Cerebellar cortex (tissue), 1 donor: ENCODE data around the gene TRIM62.

Source experiments
- DNase-seq: peaks from one replicate; pipeline ENCODE4 v3.0.0-alpha.2; 2015; ENCODE audit warnings: low spot score

The TRIM62 gene

DNA sequence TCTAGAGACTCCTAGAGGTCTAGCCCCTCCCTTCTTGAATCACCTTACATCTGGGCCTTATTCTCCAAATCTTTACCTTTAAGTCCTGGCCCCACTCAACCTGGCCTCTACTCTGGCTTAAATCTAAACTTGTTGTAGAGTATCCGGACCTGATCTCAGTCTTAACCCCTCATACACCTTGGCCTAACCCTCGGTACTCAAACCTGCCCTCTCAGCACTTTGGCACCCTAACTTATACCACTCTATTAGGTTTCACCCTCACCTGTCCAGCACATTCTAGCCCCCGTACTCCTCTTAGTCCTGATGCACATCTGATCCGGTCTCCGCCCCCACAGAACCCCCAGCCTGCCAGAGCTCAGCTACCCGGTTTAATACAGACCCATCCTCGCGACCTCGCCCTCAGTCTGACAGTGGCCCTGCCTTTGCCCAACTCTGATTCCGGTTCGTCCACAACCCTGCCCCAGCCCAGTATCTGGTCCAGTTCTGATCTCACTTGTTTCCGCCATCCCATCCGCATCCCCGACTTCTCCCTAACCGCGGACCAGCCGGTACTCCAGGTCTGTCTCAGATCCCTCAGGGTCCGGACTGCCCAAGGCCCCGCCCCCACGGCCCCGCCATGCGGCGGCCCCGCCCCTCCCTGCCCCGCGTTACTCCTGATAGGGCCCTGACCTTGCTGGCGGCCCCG is 1.5 kb downstream of the TRIM62 start:
- peak; percentile 93 for DNase-seq

GRCh38 chr1:33178836-33179439 is 2.9 kb downstream of the TRIM62 start:
- no peak for DNase-seq

DNA sequence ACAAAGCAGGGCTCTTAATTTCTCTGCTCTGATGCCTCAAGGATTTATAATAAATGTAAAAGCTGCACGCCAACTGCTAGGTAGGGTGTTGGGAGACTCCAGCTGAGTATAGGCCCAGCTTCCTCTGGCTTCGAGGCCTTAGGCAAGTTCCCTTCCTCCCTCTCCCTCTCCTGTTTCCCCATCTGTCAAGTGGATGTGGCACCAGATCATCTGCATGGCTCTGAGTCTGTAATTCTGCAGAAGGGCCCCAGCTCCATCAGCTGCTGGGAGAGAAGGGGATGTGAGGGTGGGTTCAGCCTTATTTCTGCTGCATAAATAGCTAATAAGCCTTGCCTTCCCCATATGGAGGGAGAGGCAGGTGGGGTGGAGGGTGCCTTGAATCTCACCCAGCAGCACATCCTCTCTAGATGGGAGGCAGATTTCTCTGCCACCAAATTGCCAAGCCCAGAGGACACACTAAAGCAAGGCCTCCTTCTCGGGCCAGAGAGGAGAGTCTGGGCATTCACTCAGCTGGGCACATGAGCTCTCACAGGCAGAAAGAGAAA is 3.8 kb downstream of the TRIM62 start:
- DNase-seq = no peak

GRCh38 chr1:33176887-33177286 is 5.0 kb downstream of the TRIM62 start:
- no peak for DNase-seq

- peak; percentile 69 for DNase-seq
Observed at GRCh38 chr1:33176362-33176850, 5.4 kb downstream of the TRIM62 start.

GRCh38 chr1:33175865-33176264 is 6.0 kb downstream of the TRIM62 start:
- DNase-seq = peak; percentile 65

GRCh38 chr1:33173091-33173490 is 8.8 kb downstream of the TRIM62 start:
- DNase-seq = no peak

DNA sequence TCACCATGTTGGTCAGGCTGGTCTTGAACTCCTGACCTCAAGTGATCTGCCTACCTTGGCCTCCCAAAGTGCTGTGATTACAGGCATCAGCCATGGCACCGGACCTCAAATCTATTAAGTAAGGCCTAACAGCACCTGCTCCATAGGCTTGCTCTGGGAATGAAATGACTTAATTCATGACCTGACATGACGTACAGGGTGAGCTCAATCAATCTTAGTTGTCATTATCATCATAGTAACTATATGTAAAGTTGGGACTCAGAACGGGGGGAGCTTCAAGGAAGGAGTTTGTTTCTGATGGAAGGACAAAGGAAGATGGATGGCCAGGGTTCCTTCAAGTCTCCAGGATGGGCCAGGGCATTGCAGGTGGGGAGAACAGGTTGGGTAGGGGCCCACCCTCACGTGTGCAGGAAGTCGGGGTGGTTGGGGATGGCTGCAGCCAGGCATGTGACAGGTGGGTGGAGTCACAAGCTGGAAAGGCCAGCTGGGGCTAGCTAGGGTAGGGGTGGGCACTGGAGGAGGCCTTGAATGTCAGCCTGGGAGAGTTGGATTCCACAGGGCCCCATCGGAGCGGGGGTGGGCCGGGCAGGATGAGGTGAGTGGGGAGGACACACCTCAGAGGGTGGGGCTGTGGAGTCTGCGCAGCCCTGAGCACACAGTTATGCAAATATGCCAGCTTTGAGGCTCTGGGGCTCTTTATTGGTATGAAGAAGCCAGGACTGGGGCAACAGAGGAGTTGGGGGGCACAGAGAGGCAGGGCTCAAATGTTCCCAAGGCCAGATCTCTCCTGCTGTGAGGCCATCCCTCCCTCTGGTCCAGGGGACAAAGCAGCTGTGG is 9.6 kb downstream of the TRIM62 start:
- no peak for DNase-seq

- DNase-seq = peak; percentile 98
Observed at GRCh38 chr1:33170351-33171274, 11.2 kb downstream of the TRIM62 start.

GRCh38 chr1:33169290-33170055 is 12.4 kb downstream of the TRIM62 start:
- peak; percentile 73 for DNase-seq

DNA sequence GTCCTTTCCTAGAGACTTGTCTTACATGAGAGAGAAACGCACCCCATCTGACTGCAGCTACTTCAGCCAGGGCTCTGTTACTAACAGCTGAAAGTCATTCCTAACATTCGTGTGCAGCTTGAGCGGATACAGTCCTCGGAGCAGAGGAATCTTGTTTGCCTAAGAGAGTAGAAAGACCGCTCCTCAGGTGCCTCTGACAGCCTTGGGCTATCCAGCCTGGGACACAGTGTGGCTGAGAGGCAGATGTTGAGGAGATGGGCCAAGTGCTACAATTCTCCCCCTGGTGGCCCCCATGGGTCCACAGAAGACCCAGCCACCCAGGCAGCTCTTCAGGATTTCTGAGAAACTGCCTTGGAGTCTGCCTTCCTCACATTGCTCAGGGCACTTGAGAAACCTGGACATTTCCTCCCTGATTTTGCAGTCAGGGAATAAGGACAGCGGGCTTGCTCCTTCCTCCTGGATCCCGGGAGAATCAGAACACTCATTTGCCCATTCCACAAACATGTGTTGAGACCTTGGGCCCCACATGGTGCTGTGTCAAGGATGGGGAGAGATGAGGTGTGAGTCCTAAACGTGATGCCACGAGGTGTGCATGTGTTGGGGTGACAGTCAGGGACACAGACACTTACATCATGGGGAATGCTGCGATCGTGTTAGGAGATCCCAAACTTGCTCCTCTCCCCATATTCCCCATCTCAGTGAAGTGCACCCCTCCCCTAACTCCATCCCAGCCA is 13.1 kb downstream of the TRIM62 start:
- DNase-seq = peak; percentile 28

DNA sequence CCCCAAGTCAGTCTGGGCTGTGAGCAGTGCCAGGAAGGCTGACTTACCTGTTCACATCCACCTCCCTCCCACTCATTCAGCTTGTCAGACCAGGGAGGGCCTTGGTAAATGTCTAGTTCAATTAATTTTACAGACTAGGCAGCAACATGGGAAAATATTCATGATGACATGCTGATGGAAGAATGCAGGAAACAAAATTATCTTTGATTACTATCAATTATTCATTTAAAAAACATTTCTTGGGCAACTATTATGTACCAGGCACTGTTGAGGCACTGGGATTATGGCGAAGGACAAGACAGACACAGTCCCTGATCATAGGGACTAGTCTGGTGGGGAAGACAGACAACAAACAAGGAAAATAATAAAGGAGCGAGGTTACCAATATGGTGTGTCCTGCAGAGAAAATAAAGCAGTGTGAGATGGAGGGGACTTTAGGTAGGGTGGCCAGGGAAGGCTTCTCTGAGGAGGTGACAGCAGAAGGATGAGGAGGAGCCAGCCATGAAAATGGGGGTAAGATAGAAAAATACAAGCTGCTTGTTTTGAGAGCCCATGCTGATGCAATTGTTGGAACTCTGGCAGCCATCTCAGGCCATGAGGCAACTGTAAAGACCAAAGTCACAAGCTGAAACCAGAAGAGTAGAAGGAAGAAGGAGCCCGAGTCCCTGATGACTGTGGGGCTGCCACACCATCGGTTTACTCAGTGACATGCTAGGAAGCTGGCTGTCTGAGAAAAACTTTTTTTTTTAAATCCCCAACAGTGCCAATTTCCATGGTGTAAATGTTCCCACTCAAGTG is 14.0 kb downstream of the TRIM62 start:
- DNase-seq = no peak

- DNase-seq = no peak
Observed at GRCh38 chr1:33165809-33166208, 16.0 kb downstream of the TRIM62 start.

DNA sequence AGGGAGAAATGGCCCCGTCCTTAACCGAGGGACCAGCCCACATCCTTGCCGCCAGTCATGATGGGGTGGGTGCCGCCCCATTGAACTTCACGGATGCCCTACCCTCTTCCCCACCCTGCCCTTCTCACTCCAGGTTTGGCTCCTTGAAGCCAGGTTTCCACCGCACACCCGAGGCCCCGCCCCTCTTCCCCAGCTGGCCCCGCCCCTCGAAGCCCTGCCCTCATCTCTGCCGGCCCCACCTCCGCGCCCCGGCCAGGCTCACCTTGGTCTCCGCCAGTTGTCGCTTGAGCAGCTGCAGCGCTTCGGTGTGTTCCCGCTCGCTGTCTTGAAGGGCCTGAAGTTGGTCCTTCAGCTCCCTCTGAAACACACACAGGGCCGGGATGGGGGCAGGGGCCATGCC is 16.6 kb downstream of the TRIM62 start:
- no peak for DNase-seq

- DNase-seq = no peak
Observed at GRCh38 chr1:33163621-33164519, 18.0 kb downstream of the TRIM62 start.

DNA sequence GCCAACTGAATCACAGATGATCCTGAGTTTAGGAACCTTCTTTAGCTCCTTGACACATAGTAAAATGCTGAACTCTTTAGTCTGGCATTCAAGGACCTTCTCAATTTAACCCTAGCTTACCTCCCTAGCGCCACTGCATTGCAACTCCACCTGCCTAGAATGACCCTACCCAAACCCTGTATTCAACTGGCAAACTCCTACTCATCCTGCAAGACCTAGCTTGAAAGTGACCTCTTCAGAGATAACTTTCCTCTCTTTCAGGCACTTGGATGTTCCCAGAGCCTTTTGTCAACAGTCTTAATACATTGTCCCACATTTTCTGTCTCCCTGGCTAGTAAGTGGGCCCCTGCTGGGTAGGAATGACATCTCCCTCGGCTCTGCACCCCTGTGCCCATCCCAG is 19.7 kb downstream of the TRIM62 start:
- DNase-seq = no peak

- peak; percentile 52 for DNase-seq
Observed at GRCh38 chr1:33161061-33161681, 20.7 kb downstream of the TRIM62 start.

- DNase-seq = no peak
Observed at GRCh38 chr1:33159577-33159976, 22.3 kb downstream of the TRIM62 start.
